Testis (tissue), 2 donors: ENCODE data around the gene GRIK1.

Source experiments
- CTCF ChIP-seq, 3 experiments: fragments of 450-650 bp in 2 of 3; fragments of 200-600 bp in 1 of 3; sonication (generic) in 1 of 3; IDR thresholded peaks; one replicate each; pipeline ENCODE4 v1.5.1; 2016 to 2019; ENCODE audit warnings: antibody characterized with exemption in 3 of 3, mild to moderate bottlenecking in 2 of 3, moderate library complexity in 1 of 3
- POLR2A ChIP-seq: fragments of 450-650 bp; IDR thresholded peaks from one replicate; pipeline ENCODE4 v1.6.1; 2017; ENCODE audit warnings: antibody characterized with exemption, mild to moderate bottlenecking, moderate library complexity

GRCh38 chr21:29854795-29855194 lies 85.0 kb downstream of the GRIK1 start:
- TF ChIP-seq CTCF (IDR thresholded peaks at IDR 0.05): no peak
- no peak for TF ChIP-seq POLR2A
